Testis (tissue), 2 donors: Measurements from ENCODE around the gene FAM171A2.

Source experiments
- POLR2A ChIP-seq: fragments of 450-650 bp; IDR thresholded peaks from one replicate; pipeline ENCODE4 v1.6.1; 2017; ENCODE audit warnings: antibody characterized with exemption, mild to moderate bottlenecking, moderate library complexity
- TF ChIP-seq, protein P1 (sequence below), 3 experiments: fragments of 450-650 bp in 2 of 3; fragments of 200-600 bp in 1 of 3; sonication (generic) in 1 of 3; IDR thresholded peaks; one replicate each; pipeline ENCODE4 v1.5.1; 2016 to 2019; ENCODE audit warnings: antibody characterized with exemption in 3 of 3, mild to moderate bottlenecking in 2 of 3, moderate library complexity in 1 of 3

DNA sequence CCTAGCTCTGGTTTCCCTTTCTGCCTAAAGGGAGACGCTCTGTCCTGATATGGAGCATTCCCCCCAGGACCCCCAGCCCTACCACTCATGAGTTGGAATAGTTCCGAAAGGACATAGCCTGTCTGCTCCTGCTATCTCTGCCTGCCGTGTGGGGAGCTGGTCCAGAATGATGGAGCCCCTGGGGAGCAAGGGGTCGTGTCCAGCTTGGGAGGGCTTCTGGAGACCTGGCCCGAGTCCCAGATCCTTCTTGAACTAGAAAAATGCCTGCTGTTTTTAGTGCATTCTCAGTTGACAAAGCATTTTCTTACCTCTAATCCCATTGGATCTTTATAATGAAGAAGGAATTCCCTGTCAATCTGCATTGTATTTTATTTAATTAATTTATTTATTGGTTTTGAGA lies 27.7 kb downstream of the FAM171A2 start:
- TF ChIP-seq, protein P1, sequence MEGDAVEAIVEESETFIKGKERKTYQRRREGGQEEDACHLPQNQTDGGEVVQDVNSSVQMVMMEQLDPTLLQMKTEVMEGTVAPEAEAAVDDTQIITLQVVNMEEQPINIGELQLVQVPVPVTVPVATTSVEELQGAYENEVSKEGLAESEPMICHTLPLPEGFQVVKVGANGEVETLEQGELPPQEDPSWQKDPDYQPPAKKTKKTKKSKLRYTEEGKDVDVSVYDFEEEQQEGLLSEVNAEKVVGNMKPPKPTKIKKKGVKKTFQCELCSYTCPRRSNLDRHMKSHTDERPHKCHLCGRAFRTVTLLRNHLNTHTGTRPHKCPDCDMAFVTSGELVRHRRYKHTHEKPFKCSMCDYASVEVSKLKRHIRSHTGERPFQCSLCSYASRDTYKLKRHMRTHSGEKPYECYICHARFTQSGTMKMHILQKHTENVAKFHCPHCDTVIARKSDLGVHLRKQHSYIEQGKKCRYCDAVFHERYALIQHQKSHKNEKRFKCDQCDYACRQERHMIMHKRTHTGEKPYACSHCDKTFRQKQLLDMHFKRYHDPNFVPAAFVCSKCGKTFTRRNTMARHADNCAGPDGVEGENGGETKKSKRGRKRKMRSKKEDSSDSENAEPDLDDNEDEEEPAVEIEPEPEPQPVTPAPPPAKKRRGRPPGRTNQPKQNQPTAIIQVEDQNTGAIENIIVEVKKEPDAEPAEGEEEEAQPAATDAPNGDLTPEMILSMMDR (IDR thresholded peaks at IDR 0.05) = no peak
- TF ChIP-seq POLR2A = no peak
